Nephron (organoid): ENCODE results near the gene UMPS.

Experiments
- H3K27ac Mint-ChIP-seq, 3 experiments: 2 replicates each; pipeline ENCODE4 v1.8.0; 2020; ENCODE audit warnings: mixed read lengths in 3 of 3, mild to moderate bottlenecking in 2 of 3, moderate library complexity in 1 of 3
- H3K27me3 Mint-ChIP-seq: 2 replicates; pipeline ENCODE4 v1.8.0; 2021; ENCODE audit warnings: low read depth, mild to moderate bottlenecking, moderate library complexity, mixed read lengths
- H3K36me3 Mint-ChIP-seq: 2 replicates; pipeline ENCODE4 v1.8.0; 2020; ENCODE audit warnings: low read depth, mixed read lengths
- H3K4me1 Mint-ChIP-seq: 2 replicates; pipeline ENCODE4 v1.8.0; 2020; ENCODE audit warnings: mixed read lengths
- H3K4me3 Mint-ChIP-seq, 3 experiments: 2 replicates each; pipeline ENCODE4 v1.8.0; 2020; ENCODE audit warnings: mild to moderate bottlenecking in 3 of 3, mixed read lengths in 3 of 3, moderate library complexity in 2 of 3
- H3K9me3 Mint-ChIP-seq: 2 replicates; pipeline ENCODE4 v1.8.0; 2020; ENCODE audit warnings: mixed read lengths
- CTCF ChIP-seq, 3 experiments: fragments of 200-600 bp; sonication (generic); IDR thresholded peaks; one replicate each; pipeline ENCODE4 v1.5.0; 2021; ENCODE audit warnings: antibody characterized with exemption in 3 of 3; ENCODE audit not compliant: unreplicated experiment in 3 of 3

Gene UMPS

DNA sequence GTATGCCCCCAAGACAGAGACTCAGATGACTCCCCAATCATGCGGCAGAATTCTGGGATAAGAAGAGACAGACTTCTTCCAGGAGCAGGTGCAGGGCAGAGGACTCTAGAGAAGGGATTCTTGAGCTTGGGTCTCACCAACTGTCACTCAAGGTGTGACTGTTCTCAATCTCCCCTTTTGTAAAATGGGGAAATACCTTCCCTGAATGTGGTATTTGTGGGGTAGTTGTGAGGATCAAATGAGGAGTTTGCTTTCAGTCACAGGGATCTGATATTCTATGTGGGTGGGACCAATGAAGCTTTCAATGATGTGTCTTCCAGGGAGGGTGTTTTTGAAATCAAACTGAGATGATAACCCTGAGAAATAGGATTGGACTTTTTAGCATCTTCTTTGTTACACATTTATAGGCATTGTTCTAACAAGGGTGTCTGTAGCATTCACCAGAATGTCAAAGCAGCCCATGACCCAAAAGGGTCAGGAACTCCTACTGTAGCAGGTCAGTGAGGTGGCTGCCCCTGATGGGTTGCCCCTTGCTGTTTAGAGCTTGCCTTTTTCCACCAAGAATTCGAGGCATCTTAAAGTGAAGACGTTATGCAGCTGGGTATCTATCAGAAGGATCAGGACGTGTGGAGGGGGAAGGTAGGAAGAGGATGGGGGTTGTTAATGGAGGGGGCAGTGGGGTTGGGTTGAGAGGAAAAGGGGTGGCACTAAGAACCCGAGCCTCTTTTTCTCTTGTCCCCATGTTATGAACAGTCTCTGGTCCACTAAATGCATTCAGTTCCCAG, 28.8 kb downstream of the UMPS start:
- H3K9me3 Mint-ChIP-seq, result no peaks in the 10 kb centered on the region
- H3K27me3 Mint-ChIP-seq, result peaks cover 10% of the 10 kb centered on the region
- no peak overlapping the region for H3K27ac Mint-ChIP-seq
- H3K4me3 Mint-ChIP-seq, result no peak overlapping the region
- H3K4me1 Mint-ChIP-seq, result peaks cover 25% of the 10 kb centered on the region
- no peak for TF ChIP-seq CTCF (IDR thresholded peaks at IDR 0.05; ENCODE audit: unreplicated experiment in 3 of 3)
- H3K36me3 Mint-ChIP-seq, result peaks cover under 1% of the 10 kb centered on the region

- Mint-ChIP-seq H3K4me1 (peaks cover 25% of the 10 kb centered on the region), H3K4me3 (no peak overlapping the region), H3K27me3 (peaks cover 13% of the 10 kb centered on the region), H3K9me3 (no peaks in the 10 kb centered on the region), H3K27ac (peak overlapping the region in 1 of 3 experiments; percentile 8), H3K36me3 (peaks cover 7% of the 10 kb centered on the region)
- no peak for TF ChIP-seq CTCF (IDR thresholded peaks at IDR 0.05; ENCODE audit: unreplicated experiment in 3 of 3)
Measured at GRCh38 chr3:124759666-124760401, 29.6 kb downstream of the UMPS start.

DNA sequence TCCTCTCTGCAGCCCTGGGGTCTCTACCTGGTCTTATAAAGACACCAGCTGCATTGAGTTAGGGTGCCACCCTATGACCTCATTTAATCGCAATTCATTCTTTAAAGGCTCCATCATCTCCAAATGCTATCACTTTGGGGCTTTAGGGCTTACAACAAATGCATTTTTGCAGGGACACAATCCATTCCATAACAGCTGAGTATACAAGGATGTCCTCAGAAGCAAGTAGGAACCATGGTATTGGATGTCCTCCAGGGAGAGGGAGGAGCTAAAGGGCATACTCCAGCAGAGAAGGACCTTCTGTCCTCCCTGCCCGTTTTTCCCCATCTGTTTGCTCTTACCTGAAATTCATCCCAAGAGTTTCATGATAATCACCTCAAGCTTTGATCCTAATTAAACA, 30.3 kb downstream of the UMPS start:
- Mint-ChIP-seq H3K4me3 (no peak overlapping the region), H3K27me3 (peaks cover 17% of the 10 kb centered on the region), H3K36me3 (peaks cover 9% of the 10 kb centered on the region), H3K27ac (peak overlapping the region in 1 of 3 experiments; percentile 8), H3K4me1 (peaks cover 25% of the 10 kb centered on the region), H3K9me3 (no peaks in the 10 kb centered on the region)
- TF ChIP-seq CTCF (IDR thresholded peaks at IDR 0.05; ENCODE audit: unreplicated experiment in 3 of 3), result no peak

DNA sequence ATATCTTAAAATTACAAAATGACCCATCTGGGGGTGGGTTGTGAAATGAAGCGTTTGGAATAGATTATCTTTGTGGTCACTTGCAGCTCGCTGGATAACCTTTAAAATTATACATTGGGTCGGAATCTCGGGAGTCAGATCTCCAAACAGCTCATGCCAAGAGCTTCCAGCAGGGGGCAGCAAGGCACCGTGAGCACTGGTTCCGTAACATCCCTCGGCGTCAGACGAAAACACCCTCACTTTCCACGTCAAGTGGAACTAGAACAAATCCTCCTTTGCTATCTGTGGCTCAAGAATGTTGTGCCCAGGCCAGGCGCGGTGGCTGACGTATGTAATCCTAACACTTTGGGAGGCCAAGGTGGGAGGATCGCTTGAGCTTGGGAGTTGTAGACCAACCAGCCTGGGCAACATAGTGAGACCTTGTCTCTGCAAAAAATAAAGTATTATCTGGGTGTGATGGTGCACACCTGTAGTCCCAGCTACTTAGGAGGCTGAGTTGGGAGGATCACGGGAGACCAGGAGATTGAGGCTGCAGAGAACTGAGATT, 31.1 kb downstream of the UMPS start:
- H3K4me1 Mint-ChIP-seq, result peaks cover 30% of the 10 kb centered on the region
- peak overlapping the region in 1 of 3 experiments; percentile 9 for H3K4me3 Mint-ChIP-seq
- H3K9me3 Mint-ChIP-seq, result no peaks in the 10 kb centered on the region
- TF ChIP-seq CTCF (IDR thresholded peaks at IDR 0.05; ENCODE audit: unreplicated experiment in 3 of 3), result peak; percentile 95 to 96 (median 96)
- peaks cover 12% of the 10 kb centered on the region for H3K36me3 Mint-ChIP-seq
- H3K27ac Mint-ChIP-seq, result peak overlapping the region in 2 of 3 experiments; percentile 20 to 25
- peaks cover 23% of the 10 kb centered on the region for H3K27me3 Mint-ChIP-seq

DNA sequence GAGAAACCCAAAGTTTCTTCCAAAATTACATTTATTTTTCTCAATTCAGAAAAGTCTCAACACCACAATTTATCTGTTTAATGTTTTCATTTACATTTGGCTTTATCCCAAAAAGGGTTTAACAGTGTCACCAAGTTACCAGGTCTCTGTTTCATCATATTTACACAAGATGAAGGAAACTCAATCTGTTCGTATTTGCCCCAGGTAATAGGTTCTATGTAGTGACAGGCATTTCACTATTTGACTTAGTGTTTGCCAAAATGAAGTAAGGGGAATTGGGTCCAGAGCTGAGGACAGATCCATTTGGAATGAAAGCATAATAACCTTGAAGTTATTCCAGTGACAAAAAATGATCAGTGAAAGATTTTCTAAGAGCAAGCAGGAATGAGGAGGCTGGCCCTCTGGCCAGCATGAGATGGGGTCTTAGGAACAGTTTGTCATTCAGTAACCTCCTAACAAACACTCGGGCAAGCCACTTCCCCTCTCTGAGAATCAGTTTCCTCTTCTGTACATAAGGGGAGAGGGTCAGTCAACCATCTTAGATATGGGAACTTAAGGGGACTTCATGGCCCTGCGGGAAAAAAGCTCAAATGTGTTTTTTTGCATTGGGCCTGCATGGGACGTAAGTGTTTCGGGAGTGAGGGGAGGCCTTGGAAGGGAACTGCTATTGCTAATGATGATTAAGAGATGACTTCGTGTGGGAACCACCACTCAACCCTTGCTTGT, 31.8 kb downstream of the UMPS start:
- peaks cover 36% of the 10 kb centered on the region for H3K4me1 Mint-ChIP-seq
- TF ChIP-seq CTCF (IDR thresholded peaks at IDR 0.05; ENCODE audit: unreplicated experiment in 3 of 3), result no peak
- H3K9me3 Mint-ChIP-seq, result no peaks in the 10 kb centered on the region
- H3K27ac Mint-ChIP-seq, result no peak overlapping the region
- H3K36me3 Mint-ChIP-seq, result peaks cover 12% of the 10 kb centered on the region
- H3K27me3 Mint-ChIP-seq, result peaks cover 23% of the 10 kb centered on the region
- H3K4me3 Mint-ChIP-seq, result no peak overlapping the region
